SK-N-SH (cell line): ENCODE measurements around the gene CTCFL. TPM values are rescaled to one million over a fixed set of nuclear protein-coding genes. Genes with fewer than 3 reads are reported as not detected.

Experiments used
- CTCF ChIA-PET: fragments of 300-600, 350-600 bp; formaldehyde crosslinking; extraction: SDS; loops from one replicate; lab custom pipeline; 2021; lab: Yijun Ruan, JAX
- POLR2A ChIA-PET: fragments of 350-600 bp; sonication (Branson Sonifier 250); formaldehyde crosslinking; extraction: SDS; loops from one replicate; lab custom pipeline; 2020; ENCODE audit warnings: antibody characterized with exemption, inconsistent platforms; lab: Yijun Ruan, JAX
- DNase-seq: peaks from one replicate; pipeline ENCODE4 v3.0.0; 2012
- H2AFZ ChIP-seq: fragments of 200-600 bp; sonication (generic); 2 replicates; pipeline ENCODE4 v1.8.1; 2016; ENCODE audit warnings: antibody characterized with exemption, mild to moderate bottlenecking, low read depth
- H3F3A ChIP-seq: fragments of 200-600 bp; sonication (generic); replicated peaks from 2 replicates; pipeline ENCODE3; 2016; ENCODE audit warnings: antibody characterized with exemption, mild to moderate bottlenecking; ENCODE audit not compliant: insufficient read depth
- H3K27ac ChIP-seq, 2 experiments: fragments of 200-500 bp in 1 of 2; fragments of 200-600 bp in 1 of 2; sonication (Bioruptor generic) in 1 of 2; sonication (generic), shearing (Covaris generic) in 1 of 2; 2 replicates each; pipeline versions ENCODE4 v1.5.1 to v1.6.1; 2014 to 2016; ENCODE audit warnings: low read depth in 2 of 2, inconsistent platforms in 1 of 2, low read length in 1 of 2, mild to moderate bottlenecking in 1 of 2, mixed read lengths in 1 of 2
- H3K27me3 ChIP-seq: fragments of 200-600 bp; sonication (generic), shearing (Covaris generic); 2 replicates; pipeline ENCODE4 v1.6.1; 2016; ENCODE audit warnings: mixed run types; ENCODE audit not compliant: insufficient read depth
- H3K36me3 ChIP-seq, 2 experiments: fragments of 200-500 bp in 1 of 2; fragments of 200-600 bp in 1 of 2; sonication (Bioruptor generic) in 1 of 2; sonication (generic) in 1 of 2; replicated peaks in 1 of 2; 2 replicates each; pipeline versions ENCODE3 to v1.5.1; 2014 to 2016; ENCODE audit warnings: low read length in 1 of 2, mild to moderate bottlenecking in 1 of 2; ENCODE audit not compliant: insufficient read depth in 2 of 2, control insufficient read depth in 1 of 2
- H3K4me1 ChIP-seq, 2 experiments: fragments of 200-500 bp in 1 of 2; fragments of 200-600 bp in 1 of 2; sonication (Bioruptor generic) in 1 of 2; sonication (generic), shearing (Covaris generic) in 1 of 2; 2 replicates each; pipeline versions ENCODE4 v1.5.1 to v1.6.1; 2014 to 2016; ENCODE audit warnings: low read depth in 1 of 2, low read length in 1 of 2, mixed run types in 1 of 2; ENCODE audit not compliant: insufficient read depth in 2 of 2, control insufficient read depth in 1 of 2
- H3K4me2 ChIP-seq: fragments of 200-600 bp; sonication (generic), shearing (Covaris generic); 2 replicates; pipeline ENCODE4 v1.6.1; 2017; ENCODE audit warnings: mixed run types
- H3K4me3 ChIP-seq, 2 experiments: fragments of 200-500 bp in 1 of 2; fragments of 200-600 bp in 1 of 2; sonication (Bioruptor generic) in 1 of 2; sonication (generic), shearing (Covaris generic) in 1 of 2; 2 replicates each; pipeline versions ENCODE4 v1.5.1 to v1.8.1; 2014 to 2016; ENCODE audit warnings: low read depth in 2 of 2, inconsistent platforms in 1 of 2, low read length in 1 of 2, mild to moderate bottlenecking in 1 of 2, mixed read lengths in 1 of 2, moderate library complexity in 1 of 2
- H3K79me2 ChIP-seq: fragments of 200-600 bp; sonication (generic); 2 replicates; pipeline ENCODE4 v1.8.1; 2017; ENCODE audit warnings: mild to moderate bottlenecking; ENCODE audit not compliant: insufficient read depth
- H3K9ac ChIP-seq: fragments of 200-600 bp; sonication (generic); 2 replicates; pipeline ENCODE4 v1.6.1; 2017; ENCODE audit warnings: mixed run types
- H3K9me2 ChIP-seq: fragments of 200-600 bp; sonication (generic); 2 replicates; pipeline ENCODE4 v1.6.1; 2017; ENCODE audit warnings: mixed run types
- H3K9me3 ChIP-seq: fragments of 200-600 bp; sonication (generic); 2 replicates; pipeline ENCODE4 v1.6.1; 2017; ENCODE audit warnings: mixed run types, mild to moderate bottlenecking, moderate library complexity
- H4K20me1 ChIP-seq: fragments of 200-600 bp; sonication (generic); 2 replicates; pipeline ENCODE4 v1.6.1; 2017; ENCODE audit warnings: mild to moderate bottlenecking, mixed run types; ENCODE audit not compliant: insufficient read depth
- CHD2 ChIP-seq: fragments of 150-350 bp; IDR thresholded peaks from 2 replicates; pipeline ENCODE4 v1.6.1; 2018; ENCODE audit warnings: low read length; ENCODE audit not compliant: partially characterized antibody
- FOSL2 ChIP-seq: IDR thresholded peaks from 2 replicates; pipeline ENCODE4 v1.4.0; 2012; ENCODE audit warnings: low read depth, mild to moderate bottlenecking, moderate library complexity, borderline replicate concordance
- FOXJ3 ChIP-seq: sonication (generic); formaldehyde crosslinking; IDR thresholded peaks from 2 replicates; pipeline ENCODE4 v1.5.1; 2020; ENCODE audit warnings: mild to moderate bottlenecking, missing genetic modification reagents
- GABPA ChIP-seq: IDR thresholded peaks from 2 replicates; pipeline ENCODE4 v1.4.0; 2012; ENCODE audit warnings: low read depth, mild to moderate bottlenecking
- GATA2 ChIP-seq: sonication (generic); formaldehyde crosslinking; IDR thresholded peaks from 2 replicates; pipeline ENCODE4 v1.5.0; 2020; ENCODE audit warnings: mild to moderate bottlenecking, missing genetic modification reagents
- JUND ChIP-seq: IDR thresholded peaks from 2 replicates; pipeline ENCODE4 v1.4.0; 2012
- MEF2A ChIP-seq: IDR thresholded peaks from 2 replicates; pipeline ENCODE4 v1.4.0; 2012; ENCODE audit warnings: low read depth, borderline replicate concordance
- NFIC ChIP-seq: IDR thresholded peaks from 2 replicates; pipeline ENCODE4 v1.4.0; 2012; ENCODE audit warnings: borderline replicate concordance
- POLR2AphosphoS5 ChIP-seq: IDR thresholded peaks from 2 replicates; pipeline ENCODE4 v1.6.1; 2012; ENCODE audit warnings: low read depth, low read length
- RAD21 ChIP-seq: IDR thresholded peaks from 2 replicates; pipeline ENCODE4 v1.6.1; 2012; ENCODE audit warnings: mild to moderate bottlenecking, low read length
- RFX5 ChIP-seq: IDR thresholded peaks from 2 replicates; pipeline ENCODE4 v1.6.1; 2012; ENCODE audit warnings: mild to moderate bottlenecking, improper control_type of control experiment, low read length
- RXRA ChIP-seq: IDR thresholded peaks from 2 replicates; pipeline ENCODE4 v1.4.0; 2012; ENCODE audit warnings: low read depth, mild to moderate bottlenecking, borderline replicate concordance
- SIN3A ChIP-seq: IDR thresholded peaks from 2 replicates; pipeline ENCODE4 v1.6.1; 2012; ENCODE audit warnings: low read depth, mild to moderate bottlenecking, low read length, moderate library complexity, borderline replicate concordance
- TAF1 ChIP-seq: IDR thresholded peaks from 2 replicates; pipeline ENCODE4 v1.6.1; 2012; ENCODE audit warnings: low read depth, mild to moderate bottlenecking, low read length, moderate library complexity, borderline replicate concordance
- TCF12 ChIP-seq: IDR thresholded peaks from 2 replicates; pipeline ENCODE4 v1.4.0; 2012
- TEAD4 ChIP-seq: IDR thresholded peaks from 2 replicates; pipeline ENCODE4 v1.4.0; 2012; ENCODE audit warnings: mild to moderate bottlenecking, borderline replicate concordance; ENCODE audit not compliant: insufficient read depth
- YY1 ChIP-seq: IDR thresholded peaks from 2 replicates; pipeline ENCODE4 v1.4.0; 2012; ENCODE audit warnings: low read depth, mild to moderate bottlenecking
- WGBS: methylation state at CpG from one replicate; pipeline ENCODE4 v1.1.6; 2017; ENCODE audit warnings: low lambda C conversion rate; 5-methylcytosine and 5-hydroxymethylcytosine counted together
- polyA plus RNA-seq, 3 experiments: library from polyadenylated mRNA; depleted of rRNA; stranded (reverse); fragments of >200 nt; gene quantifications; 2 replicates each; pipeline ENCODE4 v1.2.3, GENCODE V29; 2012
- TF ChIP-seq, protein P1 (sequence below): IDR thresholded peaks from 2 replicates; pipeline ENCODE4; 2012
- TF ChIP-seq, protein P2 (sequence below): fragments of 150-350 bp; IDR thresholded peaks from 2 replicates; pipeline ENCODE4 v1.6.1; 2017; ENCODE audit warnings: antibody characterized with exemption, low read length, low read depth, borderline replicate concordance
- TF ChIP-seq, protein P3 (sequence below): IDR thresholded peaks from 2 replicates; pipeline ENCODE4 v1.4.0; 2012; ENCODE audit warnings: low read depth
- TF ChIP-seq, protein P4 (sequence below): IDR thresholded peaks from 2 replicates; pipeline ENCODE4 v1.4.0; 2012; ENCODE audit warnings: low read depth, borderline replicate concordance

CTCFL gene
- polyA plus RNA-seq, 1 of the 3 experiments (the other 2 are of a cell fraction): not detected

DNA sequence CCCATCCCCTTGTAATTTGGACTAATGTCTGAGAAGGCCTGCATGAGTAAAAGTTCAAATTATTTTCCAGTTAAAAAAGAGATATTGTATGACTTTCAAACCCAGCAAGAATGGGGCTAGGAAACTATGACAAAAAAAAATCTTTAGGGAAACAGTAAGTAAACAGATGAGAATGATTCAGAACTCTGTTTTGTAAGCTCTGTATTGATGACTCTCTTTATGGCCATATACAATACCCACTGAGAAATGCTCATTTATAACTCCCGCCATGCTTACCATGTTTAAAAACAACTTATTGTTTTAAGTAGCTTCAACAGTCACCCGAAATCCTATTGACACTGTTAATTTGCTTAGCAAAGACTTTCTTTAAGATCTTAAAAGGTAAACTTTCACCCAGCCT is 18.8 kb upstream of the CTCFL start:
- no peak overlapping the region for H3K4me3 ChIP-seq
- H3K9me3 ChIP-seq: no peaks in the 10 kb centered on the region
- H3K9ac ChIP-seq: no peak overlapping the region
- no peak overlapping the region for H3K4me2 ChIP-seq
- no peak overlapping the region for H3K27ac ChIP-seq
- H3K4me1 ChIP-seq: peaks cover 0 to 9% of the 10 kb centered on the region in 2 experiments; a peak in 1 of 4 replicates
- ChIA-PET CTCF (interaction anchor here (1.3 kb wide), 1 partner anchor 52 kb away, joined by 3 read pairs; no protein-coding TSS in a partner anchor), POLR2A (no interaction called here)
- DNase-seq: no peak
- H3F3A ChIP-seq: no peaks in the 10 kb centered on the region
- H3K9me2 ChIP-seq: no peaks in the 10 kb centered on the region
- peaks cover 37% of the 10 kb centered on the region for H3K27me3 ChIP-seq
- H3K79me2 ChIP-seq: no peaks in the 10 kb centered on the region
- no peaks in the 10 kb centered on the region for H3K36me3 ChIP-seq
- no peak for TF ChIP-seq YY1
- no peak for TF ChIP-seq FOSL2
- TF ChIP-seq GATA2 (CRISPR knock-in tag): no peak
- no peak overlapping the region for H2AFZ ChIP-seq
- H4K20me1 ChIP-seq: no peaks in the 10 kb centered on the region
- WGBS: 20% methylated on average over 2 of the region's 2 CpGs

DNA sequence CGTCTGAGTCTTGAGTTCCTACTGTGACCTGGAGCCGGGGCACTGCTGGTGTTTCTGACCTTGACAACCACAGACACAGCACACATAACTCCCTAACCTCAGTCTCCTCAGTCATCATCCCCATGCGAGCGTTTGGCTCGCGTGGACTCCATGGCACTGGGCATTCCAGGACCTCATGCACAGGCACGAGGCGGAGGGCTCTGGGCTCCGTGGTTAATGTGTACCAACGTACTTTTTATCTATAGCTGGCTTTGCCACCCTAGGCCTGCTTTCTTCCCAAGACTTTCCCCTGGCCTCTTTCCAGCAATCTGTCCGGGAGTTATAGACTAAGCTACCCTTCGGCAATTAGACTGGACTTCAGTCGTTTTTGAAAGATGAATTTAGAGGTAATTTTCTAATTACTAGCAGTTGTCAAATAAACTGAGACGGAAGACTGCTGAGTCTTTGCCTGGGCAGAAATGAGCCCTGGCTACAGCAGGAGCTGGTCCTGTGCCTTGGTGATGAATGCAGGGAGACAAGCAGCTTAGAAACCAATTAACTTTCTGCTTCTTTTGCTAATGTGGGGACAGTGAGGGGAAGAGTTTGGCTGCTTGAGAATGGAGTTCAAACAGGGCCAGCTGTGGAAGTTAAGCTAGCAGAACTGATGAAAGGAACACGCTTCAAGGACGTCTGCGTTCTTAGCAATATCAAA is 16.1 kb upstream of the CTCFL start:
- no peak overlapping the region for H3K4me2 ChIP-seq
- WGBS: 44% methylated on average over 17 of the region's 17 CpGs
- H2AFZ ChIP-seq: no peak overlapping the region
- no peaks in the 10 kb centered on the region for H3F3A ChIP-seq
- DNase-seq: peak; percentile 15
- no peak overlapping the region for H3K9ac ChIP-seq
- POLR2A ChIA-PET: no interaction called here
- no peaks in the 10 kb centered on the region for H4K20me1 ChIP-seq
- no peaks in the 10 kb centered on the region for H3K79me2 ChIP-seq
- H3K4me3 ChIP-seq: no peak overlapping the region
- CTCF ChIA-PET: interaction anchor here (0.9 to 1.7 kb wide), 5 partner anchors 13 to 55 kb away, joined by 3 to 5 read pairs (median 4); no protein-coding TSS in a partner anchor
- no peak overlapping the region for H3K27ac ChIP-seq
- TF ChIP-seq TCF12 (no peak), CHD2 (no peak), GABPA (no peak), GATA2 (CRISPR knock-in tag) (no peak), SIN3A (no peak), POLR2AphosphoS5 (no peak), YY1 (no peak), FOXJ3 (CRISPR knock-in tag) (no peak), TAF1 (no peak), RXRA (no peak), TEAD4 (no peak), JUND (no peak), MEF2A (no peak), RFX5 (no peak), NFIC (no peak), RAD21 (no peak)
- TF ChIP-seq, protein P1, sequence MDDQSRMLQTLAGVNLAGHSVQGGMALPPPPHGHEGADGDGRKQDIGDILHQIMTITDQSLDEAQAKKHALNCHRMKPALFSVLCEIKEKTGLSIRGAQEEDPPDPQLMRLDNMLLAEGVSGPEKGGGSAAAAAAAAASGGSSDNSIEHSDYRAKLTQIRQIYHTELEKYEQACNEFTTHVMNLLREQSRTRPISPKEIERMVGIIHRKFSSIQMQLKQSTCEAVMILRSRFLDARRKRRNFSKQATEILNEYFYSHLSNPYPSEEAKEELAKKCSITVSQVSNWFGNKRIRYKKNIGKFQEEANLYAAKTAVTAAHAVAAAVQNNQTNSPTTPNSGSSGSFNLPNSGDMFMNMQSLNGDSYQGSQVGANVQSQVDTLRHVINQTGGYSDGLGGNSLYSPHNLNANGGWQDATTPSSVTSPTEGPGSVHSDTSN: no peak
- TF ChIP-seq, protein P2, sequence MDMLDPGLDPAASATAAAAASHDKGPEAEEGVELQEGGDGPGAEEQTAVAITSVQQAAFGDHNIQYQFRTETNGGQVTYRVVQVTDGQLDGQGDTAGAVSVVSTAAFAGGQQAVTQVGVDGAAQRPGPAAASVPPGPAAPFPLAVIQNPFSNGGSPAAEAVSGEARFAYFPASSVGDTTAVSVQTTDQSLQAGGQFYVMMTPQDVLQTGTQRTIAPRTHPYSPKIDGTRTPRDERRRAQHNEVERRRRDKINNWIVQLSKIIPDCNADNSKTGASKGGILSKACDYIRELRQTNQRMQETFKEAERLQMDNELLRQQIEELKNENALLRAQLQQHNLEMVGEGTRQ: no peak
- TF ChIP-seq, protein P3, sequence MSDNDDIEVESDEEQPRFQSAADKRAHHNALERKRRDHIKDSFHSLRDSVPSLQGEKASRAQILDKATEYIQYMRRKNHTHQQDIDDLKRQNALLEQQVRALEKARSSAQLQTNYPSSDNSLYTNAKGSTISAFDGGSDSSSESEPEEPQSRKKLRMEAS: no peak
- TF ChIP-seq, protein P4, sequence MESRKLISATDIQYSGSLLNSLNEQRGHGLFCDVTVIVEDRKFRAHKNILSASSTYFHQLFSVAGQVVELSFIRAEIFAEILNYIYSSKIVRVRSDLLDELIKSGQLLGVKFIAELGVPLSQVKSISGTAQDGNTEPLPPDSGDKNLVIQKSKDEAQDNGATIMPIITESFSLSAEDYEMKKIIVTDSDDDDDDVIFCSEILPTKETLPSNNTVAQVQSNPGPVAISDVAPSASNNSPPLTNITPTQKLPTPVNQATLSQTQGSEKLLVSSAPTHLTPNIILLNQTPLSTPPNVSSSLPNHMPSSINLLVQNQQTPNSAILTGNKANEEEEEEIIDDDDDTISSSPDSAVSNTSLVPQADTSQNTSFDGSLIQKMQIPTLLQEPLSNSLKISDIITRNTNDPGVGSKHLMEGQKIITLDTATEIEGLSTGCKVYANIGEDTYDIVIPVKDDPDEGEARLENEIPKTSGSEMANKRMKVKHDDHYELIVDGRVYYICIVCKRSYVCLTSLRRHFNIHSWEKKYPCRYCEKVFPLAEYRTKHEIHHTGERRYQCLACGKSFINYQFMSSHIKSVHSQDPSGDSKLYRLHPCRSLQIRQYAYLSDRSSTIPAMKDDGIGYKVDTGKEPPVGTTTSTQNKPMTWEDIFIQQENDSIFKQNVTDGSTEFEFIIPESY: no peak
- H3K36me3 ChIP-seq: no peaks in the 10 kb centered on the region
- H3K9me2 ChIP-seq: no peaks in the 10 kb centered on the region
- H3K27me3 ChIP-seq: peaks cover 16% of the 10 kb centered on the region
- peaks cover 0 to 9% of the 10 kb centered on the region in 2 experiments; a peak in 1 of 4 replicates for H3K4me1 ChIP-seq
- no peaks in the 10 kb centered on the region for H3K9me3 ChIP-seq
